Neuron (in vitro differentiated cells): ENCODE measurements around the gene SPAG7.

Source experiments
- H2AFZ ChIP-seq: one replicate; pipeline ENCODE4 v1.6.1; 2013; ENCODE audit warnings: low read depth, mild to moderate bottlenecking, inconsistent platforms, low read length, moderate library complexity
- H3K27me3 ChIP-seq: one replicate; pipeline ENCODE4 v1.6.1; 2013; ENCODE audit warnings: low read length; ENCODE audit not compliant: insufficient read depth
- H3K36me3 ChIP-seq: one replicate; pipeline ENCODE4 v1.6.1; 2013; ENCODE audit warnings: low read length; ENCODE audit not compliant: insufficient read depth
- H3K4me1 ChIP-seq: one replicate; pipeline ENCODE4 v1.6.1; 2013; ENCODE audit warnings: low read length; ENCODE audit not compliant: insufficient read depth
- H3K4me3 ChIP-seq: 2 replicates; pipeline ENCODE4 v1.5.1; 2013; ENCODE audit warnings: mild to moderate bottlenecking, low read length, moderate library complexity
- H3K9me3 ChIP-seq: one replicate; pipeline ENCODE4 v1.6.1; 2013; ENCODE audit warnings: low read length

Gene SPAG7

GRCh38 chr17:4944163-4944553 lies 23.5 kb downstream of the SPAG7 start:
- Histone ChIP-seq H3K4me1 (peaks cover 31% of the 10 kb centered on the region), H3K9me3 (no peaks in the 10 kb centered on the region), H3K4me3 (no peak overlapping the region), H3K36me3 (peaks cover 50% of the 10 kb centered on the region), H2AFZ (no peak overlapping the region), H3K27me3 (no peaks in the 10 kb centered on the region)

GRCh38 chr17:4942760-4943508 lies 24.7 kb downstream of the SPAG7 start:
- Histone ChIP-seq H3K4me1 (peaks cover 38% of the 10 kb centered on the region), H3K9me3 (no peaks in the 10 kb centered on the region), H3K36me3 (peaks cover 55% of the 10 kb centered on the region), H3K4me3 (no peak overlapping the region), H3K27me3 (no peaks in the 10 kb centered on the region), H2AFZ (no peak overlapping the region)

GRCh38 chr17:4941319-4941610 lies 26.4 kb downstream of the SPAG7 start:
- H3K36me3 ChIP-seq, result peaks cover 60% of the 10 kb centered on the region
- peaks cover 29% of the 10 kb centered on the region for H3K4me1 ChIP-seq
- H3K9me3 ChIP-seq, result no peaks in the 10 kb centered on the region
- peak overlapping the region; percentile 72 for H3K4me3 ChIP-seq
- H2AFZ ChIP-seq, result no peak overlapping the region
- no peaks in the 10 kb centered on the region for H3K27me3 ChIP-seq

- peak overlapping the region; percentile 72 for H3K4me3 ChIP-seq
- no peaks in the 10 kb centered on the region for H3K9me3 ChIP-seq
- H2AFZ ChIP-seq, result peak overlapping the region; percentile 53
- no peaks in the 10 kb centered on the region for H3K27me3 ChIP-seq
- peaks cover 55% of the 10 kb centered on the region for H3K36me3 ChIP-seq
- H3K4me1 ChIP-seq, result peaks cover 24% of the 10 kb centered on the region
These were observed 26.9 kb downstream of the SPAG7 start for GRCh38 chr17:4940555-4941318.

DNA sequence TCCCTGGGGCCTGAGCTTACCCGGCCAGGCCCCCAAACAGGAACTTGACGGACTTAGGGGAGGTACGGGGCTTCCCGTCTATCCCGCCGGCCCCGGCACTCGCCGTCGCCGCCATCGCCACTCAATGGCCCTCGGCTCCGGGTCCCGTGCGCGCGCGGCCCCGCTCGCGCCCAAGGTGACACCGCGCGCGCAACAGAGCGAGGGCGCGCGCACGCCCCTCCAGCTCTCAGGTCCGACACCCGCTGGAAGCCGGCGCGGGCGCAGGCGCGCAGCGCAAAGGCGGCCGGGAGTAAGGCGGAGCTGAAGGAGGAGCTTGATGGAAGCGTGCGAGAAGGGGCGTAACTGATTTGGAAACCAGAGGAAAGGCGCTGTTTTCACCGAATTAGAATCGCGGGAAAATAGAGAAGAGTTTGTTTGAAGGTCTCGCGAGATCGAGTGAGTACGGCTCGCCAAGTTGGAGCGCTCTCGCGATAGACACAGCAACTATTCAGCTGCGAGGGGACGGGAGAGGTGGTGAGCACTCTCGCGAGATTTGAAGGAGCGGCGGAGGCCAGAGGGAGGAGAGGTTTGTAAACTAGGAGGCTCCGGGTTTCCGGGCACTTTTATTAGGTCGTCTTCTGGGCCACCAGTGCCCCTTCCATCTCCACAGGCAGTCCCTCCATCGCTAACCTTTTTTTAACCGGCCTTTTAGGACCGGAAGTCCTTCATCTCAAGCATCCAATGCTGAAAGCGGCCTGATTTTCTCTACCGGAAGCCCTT lies 27.6 kb downstream of the SPAG7 start, which contains the start of the genes RNF167 and SLC25A11:
TSS of gene RNF167 (plus strand) at position 473 of the 759 bp plus-strand sequence. CDS start 642 bp downstream, outside the sequence.
TSS of gene SLC25A11 (minus strand) at position 251 of the 759 bp plus-strand sequence. CDS start at position 115, 136 bp downstream.
- Histone ChIP-seq H3K4me1 (peaks cover 20% of the 10 kb centered on the region), H3K9me3 (no peaks in the 10 kb centered on the region), H3K4me3 (peak within 1 kb of the TSS; percentile 72), H3K27me3 (no peaks in the 10 kb centered on the region), H3K36me3 (peaks cover 47% of the 10 kb centered on the region), H2AFZ (peak within 1 kb of the TSS; percentile 53)

- Histone ChIP-seq H3K4me1 (peaks cover 20% of the 10 kb centered on the region), H2AFZ (peak overlapping the region; percentile 53), H3K27me3 (no peaks in the 10 kb centered on the region), H3K36me3 (peaks cover 42% of the 10 kb centered on the region), H3K4me3 (peak overlapping the region; percentile 72), H3K9me3 (no peaks in the 10 kb centered on the region)
These were observed 28.1 kb downstream of the SPAG7 start for GRCh38 chr17:4939546-4939795.

- H3K4me3 ChIP-seq, result peak overlapping the region; percentile 72
- H3K36me3 ChIP-seq, result peaks cover 37% of the 10 kb centered on the region
- no peaks in the 10 kb centered on the region for H3K27me3 ChIP-seq
- H2AFZ ChIP-seq, result peak overlapping the region; percentile 53
- no peaks in the 10 kb centered on the region for H3K9me3 ChIP-seq
- H3K4me1 ChIP-seq, result peaks cover 20% of the 10 kb centered on the region
These were observed 28.7 kb downstream of the SPAG7 start for GRCh38 chr17:4938688-4939545.

DNA sequence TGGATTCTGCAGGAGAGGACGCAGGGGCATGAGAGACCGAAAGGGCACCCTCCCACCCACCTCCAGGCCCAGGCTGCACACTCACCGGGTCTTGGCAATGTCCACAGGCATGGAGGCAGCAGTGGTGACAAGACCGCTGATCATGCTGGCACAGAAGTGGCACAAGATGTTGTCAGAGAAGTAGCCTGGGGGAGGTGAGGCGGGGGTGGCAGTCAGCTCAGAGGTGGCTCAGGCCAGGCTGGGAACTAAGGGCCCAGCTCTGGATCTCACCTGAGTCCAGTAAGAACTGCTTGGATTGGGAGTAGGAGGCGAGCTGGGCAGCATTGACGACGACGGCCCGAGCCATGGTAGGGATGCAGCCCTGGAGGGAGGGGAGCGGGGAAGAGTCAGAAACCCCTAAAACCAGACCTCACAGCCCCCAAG lies 29.5 kb downstream of the SPAG7 start:
- no peak overlapping the region for H2AFZ ChIP-seq
- no peak overlapping the region for H3K4me3 ChIP-seq
- H3K36me3 ChIP-seq, result peaks cover 28% of the 10 kb centered on the region
- no peaks in the 10 kb centered on the region for H3K27me3 ChIP-seq
- no peaks in the 10 kb centered on the region for H3K9me3 ChIP-seq
- H3K4me1 ChIP-seq, result peaks cover 20% of the 10 kb centered on the region

- H3K36me3 ChIP-seq, result peaks cover 23% of the 10 kb centered on the region
- H3K9me3 ChIP-seq, result no peaks in the 10 kb centered on the region
- H3K27me3 ChIP-seq, result no peaks in the 10 kb centered on the region
- no peak overlapping the region for H2AFZ ChIP-seq
- H3K4me3 ChIP-seq, result no peak overlapping the region
- H3K4me1 ChIP-seq, result peaks cover 20% of the 10 kb centered on the region
These were observed 30.1 kb downstream of the SPAG7 start for GRCh38 chr17:4937553-4937952.

GRCh38 chr17:4936436-4936835 lies 31.2 kb downstream of the SPAG7 start:
- Histone ChIP-seq H3K4me1 (peaks cover 18% of the 10 kb centered on the region), H3K36me3 (peaks cover 17% of the 10 kb centered on the region), H3K9me3 (no peaks in the 10 kb centered on the region), H3K4me3 (no peak overlapping the region), H2AFZ (no peak overlapping the region), H3K27me3 (no peaks in the 10 kb centered on the region)

GRCh38 chr17:4935650-4936049 lies 32.0 kb downstream of the SPAG7 start:
- no peaks in the 10 kb centered on the region for H3K27me3 ChIP-seq
- H3K36me3 ChIP-seq, result peaks cover 17% of the 10 kb centered on the region
- no peak overlapping the region for H3K4me3 ChIP-seq
- H2AFZ ChIP-seq, result no peak overlapping the region
- no peaks in the 10 kb centered on the region for H3K9me3 ChIP-seq
- H3K4me1 ChIP-seq, result peaks cover 11% of the 10 kb centered on the region

DNA sequence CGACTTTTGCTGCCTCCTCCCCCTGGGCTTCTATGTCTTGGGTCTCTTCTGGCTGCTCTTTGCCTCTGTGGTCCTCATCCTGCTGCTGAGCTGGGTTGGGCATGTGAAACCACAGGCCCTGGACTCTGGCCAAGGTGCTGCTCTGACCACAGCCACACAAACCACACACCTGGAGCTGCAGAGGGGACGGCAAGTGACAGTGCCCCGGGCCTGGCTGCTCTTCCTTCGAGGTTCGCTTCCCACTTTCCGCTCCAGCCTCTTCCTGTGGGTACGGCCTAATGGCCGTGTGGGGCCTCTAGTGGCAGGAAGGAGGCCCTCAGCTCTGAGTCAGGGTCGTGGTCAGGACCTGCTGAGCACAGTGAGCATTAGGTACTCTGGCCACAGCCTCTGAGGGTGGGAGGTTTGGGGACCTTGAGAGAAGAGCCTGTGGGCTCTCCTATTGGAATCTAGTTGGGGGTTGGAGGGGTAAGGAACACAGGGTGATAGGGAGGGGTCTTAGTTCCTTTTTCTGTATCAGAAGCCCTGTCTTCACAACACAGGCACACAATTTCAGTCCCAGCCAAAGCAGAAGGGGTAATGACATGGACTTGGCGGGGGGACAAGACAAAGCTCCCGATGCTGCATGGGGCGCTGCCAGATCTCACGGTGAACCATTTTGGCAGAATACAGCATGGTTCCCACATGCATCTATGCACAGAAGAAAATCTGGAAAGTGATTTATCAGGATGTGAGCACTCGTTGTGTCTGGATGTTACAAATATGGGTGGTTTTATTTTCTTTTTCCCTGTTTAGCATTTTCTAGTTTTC lies 33.2 kb downstream of the SPAG7 start:
- Histone ChIP-seq H3K27me3 (no peaks in the 10 kb centered on the region), H3K4me3 (no peak overlapping the region), H3K36me3 (peaks cover 17% of the 10 kb centered on the region), H2AFZ (no peak overlapping the region), H3K4me1 (peaks cover 11% of the 10 kb centered on the region), H3K9me3 (no peaks in the 10 kb centered on the region)
